ENCODE data around the gene KIZ. TPM values are rescaled to one million over a fixed set of nuclear protein-coding genes. Genes with fewer than 3 reads are reported as not detected.

Gene KIZ
- total and polyA plus RNA-seq, 11 donors: 8.8 to 31.2 (median 23.6) TPM

DNA sequence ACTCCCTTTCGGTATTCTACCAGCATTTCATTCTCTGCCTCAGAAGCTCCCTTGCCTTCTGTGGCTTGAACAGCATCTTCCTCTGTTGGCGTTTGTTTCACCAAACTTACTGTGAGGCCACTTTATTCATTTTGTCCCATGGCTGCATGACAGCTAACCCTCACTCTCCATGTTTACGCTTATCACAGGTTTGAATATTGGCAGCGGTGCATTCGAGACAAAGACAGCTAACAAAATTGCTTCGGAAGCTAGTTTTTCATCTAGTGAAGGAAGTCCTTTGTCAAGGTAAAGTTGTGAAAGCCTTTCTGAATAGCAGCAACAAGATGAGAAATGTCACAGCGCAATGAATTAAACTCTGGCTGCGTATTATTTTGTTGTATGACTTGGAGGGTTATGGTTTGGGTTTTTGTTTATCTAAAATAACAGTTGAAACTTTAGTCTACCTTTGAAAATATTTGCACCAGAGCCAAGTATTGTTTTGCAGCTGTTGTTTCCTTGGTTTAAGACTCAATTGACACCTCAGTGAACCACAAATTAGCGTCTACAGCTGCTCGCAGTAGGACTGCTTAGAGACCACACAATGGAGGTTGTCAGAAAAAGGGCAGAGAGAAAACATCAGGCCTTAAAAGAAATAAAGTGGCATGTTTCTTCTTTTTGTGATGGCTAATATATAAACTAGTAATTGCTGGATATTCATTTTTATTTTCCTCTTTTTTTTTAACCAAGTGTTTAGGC is 106.8 kb downstream of the KIZ start:
- no peak for ATAC-seq

DNA sequence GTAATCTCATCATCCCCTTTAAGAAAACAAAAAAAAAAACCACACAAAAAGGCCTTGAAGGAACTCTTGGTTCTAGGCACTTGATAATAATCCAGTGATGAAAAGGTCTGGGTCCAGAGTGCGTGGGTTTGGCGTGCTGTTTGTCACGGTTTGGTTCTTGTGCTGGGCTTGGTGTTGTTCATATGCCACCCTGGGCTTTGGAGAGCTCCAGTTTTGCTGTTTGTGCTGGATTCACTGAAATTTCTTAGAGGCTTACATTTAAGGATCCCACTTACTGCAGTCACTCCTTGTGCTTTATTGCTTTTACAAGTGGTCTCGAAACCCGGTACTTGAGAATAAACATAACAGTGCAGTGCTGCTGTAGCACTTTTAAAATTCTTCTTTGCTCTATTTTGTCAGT is 108.4 kb downstream of the KIZ start:
- no peak overlapping the region for H3K27ac ChIP-seq
- H3K4me1 ChIP-seq: peaks cover 0 to 8% (median 3%) of the 10 kb centered on the region in 12 donors
- whole genome bisulfite sequencing, 4 donors: 92 to 96% (median 94%) methylated on average over 5 of the region's 5 CpGs
- ATAC-seq (no peak), DNase-seq (no peak)
- no peaks in the 10 kb centered on the region for H3K27me3 ChIP-seq
- intact Hi-C loops (cut with DNase I): loop anchor here in 7 of 10 donors (2.0 to 10.0 kb wide), 5 partner anchors 160 to 400 kb away; partner anchors contain the start of gene NKX2-4 (in 2 of the 7)
- no peaks in the 10 kb centered on the region for H3K9me3 ChIP-seq
- TF ChIP-seq, protein P1, sequence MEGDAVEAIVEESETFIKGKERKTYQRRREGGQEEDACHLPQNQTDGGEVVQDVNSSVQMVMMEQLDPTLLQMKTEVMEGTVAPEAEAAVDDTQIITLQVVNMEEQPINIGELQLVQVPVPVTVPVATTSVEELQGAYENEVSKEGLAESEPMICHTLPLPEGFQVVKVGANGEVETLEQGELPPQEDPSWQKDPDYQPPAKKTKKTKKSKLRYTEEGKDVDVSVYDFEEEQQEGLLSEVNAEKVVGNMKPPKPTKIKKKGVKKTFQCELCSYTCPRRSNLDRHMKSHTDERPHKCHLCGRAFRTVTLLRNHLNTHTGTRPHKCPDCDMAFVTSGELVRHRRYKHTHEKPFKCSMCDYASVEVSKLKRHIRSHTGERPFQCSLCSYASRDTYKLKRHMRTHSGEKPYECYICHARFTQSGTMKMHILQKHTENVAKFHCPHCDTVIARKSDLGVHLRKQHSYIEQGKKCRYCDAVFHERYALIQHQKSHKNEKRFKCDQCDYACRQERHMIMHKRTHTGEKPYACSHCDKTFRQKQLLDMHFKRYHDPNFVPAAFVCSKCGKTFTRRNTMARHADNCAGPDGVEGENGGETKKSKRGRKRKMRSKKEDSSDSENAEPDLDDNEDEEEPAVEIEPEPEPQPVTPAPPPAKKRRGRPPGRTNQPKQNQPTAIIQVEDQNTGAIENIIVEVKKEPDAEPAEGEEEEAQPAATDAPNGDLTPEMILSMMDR (IDR thresholded peaks at IDR 0.05): no peak
- no peak for TF ChIP-seq POLR2A (IDR thresholded peaks at IDR 0.05)
- H3K4me3 ChIP-seq: no peak overlapping the region
- H3K36me3 ChIP-seq: peaks cover 0 to 49% (median 33%) of the 10 kb centered on the region in 9 donors

More for the DNA sequence above, 106.8 kb downstream of the KIZ start:
- intact Hi-C loops (cut with DNase I): loop anchor here in 7 of 10 donors (10.0 kb wide), 4 partner anchors 162 to 398 kb away; partner anchors contain the start of gene NKX2-4 (in 2 of the 7)
- no peaks in the 10 kb centered on the region for H3K9me3 ChIP-seq
- H3K27me3 ChIP-seq: no peaks in the 10 kb centered on the region
- H3K27ac ChIP-seq: no peak overlapping the region
- DNase-seq: no peak
- TF ChIP-seq, protein P1 (IDR thresholded peaks at IDR 0.05): no peak
- TF ChIP-seq POLR2A (IDR thresholded peaks at IDR 0.05): no peak
- H3K4me1 ChIP-seq: peaks cover 0 to 8% (median 3%) of the 10 kb centered on the region in 12 donors
- 90 to 92% (median 91%) methylated on average over 10 of the region's 10 CpGs for WGBS, 4 donors
- H3K36me3 ChIP-seq: peaks cover 0 to 60% (median 40%) of the 10 kb centered on the region in 9 donors
- H3K4me3 ChIP-seq: no peak overlapping the region

DNA sequence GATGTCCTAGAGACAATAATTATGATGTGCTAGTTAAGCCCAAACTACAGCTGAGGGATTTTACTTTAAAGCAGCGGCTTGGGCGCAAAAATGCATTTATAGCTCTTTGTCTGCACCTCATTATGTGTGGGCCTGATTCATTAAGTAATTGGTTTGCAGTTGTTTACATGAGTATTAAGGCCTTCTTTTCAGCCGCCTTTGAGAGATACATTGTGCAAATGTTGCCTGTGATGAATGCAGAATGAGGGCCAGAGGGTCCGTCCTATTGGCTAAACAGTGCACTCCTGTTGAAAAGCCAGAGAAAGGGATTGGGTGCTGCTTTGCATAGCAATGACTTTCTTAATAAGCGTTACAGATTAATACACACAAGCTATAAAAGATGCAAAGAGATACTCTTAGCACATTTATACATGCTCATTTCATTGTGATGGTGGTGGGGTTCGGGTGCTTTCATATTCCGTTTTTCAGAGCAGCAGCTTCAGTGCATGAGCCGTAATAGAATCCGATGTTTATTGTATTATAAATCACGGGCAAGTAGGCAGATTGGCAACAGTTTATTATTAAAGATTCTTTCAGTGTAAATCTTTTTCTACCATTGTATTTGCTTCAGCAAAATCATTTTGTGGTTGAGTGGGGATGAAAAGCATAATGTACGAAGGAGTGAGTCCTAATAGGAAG is 109.1 kb downstream of the KIZ start:
- Histone ChIP-seq H3K36me3 (peaks cover 0 to 43% (median 26%) of the 10 kb centered on the region in 9 donors), H3K27me3 (no peaks in the 10 kb centered on the region), H3K4me1 (peaks cover 0 to 8% (median 3%) of the 10 kb centered on the region in 12 donors), H3K9me3 (no peaks in the 10 kb centered on the region), H3K27ac (no peak overlapping the region), H3K4me3 (no peak overlapping the region)
- 89 to 95% (median 90%) methylated on average over 11 of the region's 11 CpGs for WGBS, 4 donors
- TF ChIP-seq POLR2A (IDR thresholded peaks at IDR 0.05): no peak
- TF ChIP-seq, protein P1 (IDR thresholded peaks at IDR 0.05): no peak
- ATAC-seq: no peak
- intact Hi-C loops (cut with DNase I): loop anchor here in 9 of 10 donors (1.0 to 10.0 kb wide), 13 partner anchors 67 to 400 kb away; partner anchors contain the start of genes NKX2-4 (in 2 of the 9) and XRN2 (in 1 of the 9)
- DNase-seq: no peak

All from heart left ventricle (tissue), 16 donors.